Ascending aorta (tissue), 2 donors: ENCODE data around the gene PITPNM3. TPM values are rescaled to one million over a fixed set of nuclear protein-coding genes. Genes with fewer than 3 reads are reported as not detected.
A peak's percentile ranks its signal among the peaks of the same experiment; 100 is the strongest.

Source experiments
- DNase-seq, 2 donors: peaks; one replicate each; pipeline ENCODE4 v3.0.0-alpha.2; 2019; ENCODE audit warnings: low spot score in 2 of 2
- H3K27ac ChIP-seq, 2 donors: fragments of 200-600 bp; sonication (generic); one replicate each; pipeline ENCODE4 v1.5.1; 2016 to 2017; ENCODE audit warnings: mild to moderate bottlenecking in 1 of 2
- H3K27me3 ChIP-seq: fragments of 200-600 bp; sonication (generic); one replicate; pipeline ENCODE4 v1.5.1; 2017
- H3K36me3 ChIP-seq, 2 donors: fragments of 200-600 bp; sonication (generic); one replicate each; pipeline ENCODE4 v1.5.1; 2016
- H3K4me1 ChIP-seq, 2 donors: fragments of 200-600 bp; sonication (generic); one replicate each; pipeline ENCODE4 v1.5.1; 2016 to 2017; ENCODE audit warnings: mild to moderate bottlenecking in 1 of 2
- H3K4me3 ChIP-seq, 2 donors: fragments of 200-600 bp; sonication (generic); one replicate each; pipeline ENCODE4 v1.5.1; 2016 to 2017; ENCODE audit warnings: mild to moderate bottlenecking in 1 of 2
- H3K9me3 ChIP-seq, 2 donors: fragments of 200-600 bp; sonication (generic); one replicate each; pipeline ENCODE4 v1.5.1; 2016
- CTCF ChIP-seq, 3 experiments: fragments of 200-600 bp in 2 of 3; fragments of 450-650 bp in 1 of 3; sonication (generic) in 2 of 3; IDR thresholded peaks; one replicate each; pipeline ENCODE4 v1.5.1; 2016 to 2019; ENCODE audit warnings: antibody characterized with exemption in 3 of 3, mild to moderate bottlenecking in 1 of 3, moderate library complexity in 1 of 3
- intact Hi-C: fragments of 100-400 bp; cut with DNase I; formaldehyde crosslinking; loops from one replicate; pipeline ENCODE4 v1.15.1; 2023
- total RNA-seq: library from RNA; depleted of rRNA; stranded (reverse); fragments of >200 nt; gene quantifications from one replicate; pipeline ENCODE4 v1.1.0, GENCODE V29; 2016

The PITPNM3 gene
- total RNA-seq, 1 donor from 2014 or later: 10.4 TPM

- TF ChIP-seq CTCF (IDR thresholded peaks at IDR 0.05): no peak
- intact Hi-C loops: no loop called here
- Histone ChIP-seq H3K4me1 (no peaks in the 10 kb centered on the region), H3K4me3 (no peak overlapping the region), H3K9me3 (no peaks in the 10 kb centered on the region), H3K36me3 (no peaks in the 10 kb centered on the region), H3K27ac (no peak overlapping the region), H3K27me3 (no peaks in the 10 kb centered on the region)
- peak in 1 of 2 donors; percentile 15 for DNase-seq
Observed at GRCh38 chr17:6525141-6525540, 31.2 kb downstream of the PITPNM3 start.

- no peaks in the 10 kb centered on the region for H3K27me3 ChIP-seq
- no peaks in the 10 kb centered on the region for H3K9me3 ChIP-seq
- TF ChIP-seq CTCF (IDR thresholded peaks at IDR 0.05): no peak
- intact Hi-C loops: no loop called here
- no peaks in the 10 kb centered on the region for H3K4me1 ChIP-seq
- peak in 1 of 2 donors; percentile 5 for DNase-seq
- H3K36me3 ChIP-seq: no peaks in the 10 kb centered on the region
- H3K4me3 ChIP-seq: no peak overlapping the region
- H3K27ac ChIP-seq: no peak overlapping the region
Observed at GRCh38 chr17:6524520-6524919, 31.8 kb downstream of the PITPNM3 start.

GRCh38 chr17:6523809-6524355 lies 32.5 kb downstream of the PITPNM3 start:
- H3K27ac ChIP-seq: no peak overlapping the region
- no peak for TF ChIP-seq CTCF (IDR thresholded peaks at IDR 0.05)
- H3K36me3 ChIP-seq: no peaks in the 10 kb centered on the region
- peak in 1 of 2 donors; percentile 28 for DNase-seq
- H3K4me1 ChIP-seq: no peaks in the 10 kb centered on the region
- no peak overlapping the region for H3K4me3 ChIP-seq
- H3K27me3 ChIP-seq: no peaks in the 10 kb centered on the region
- H3K9me3 ChIP-seq: no peaks in the 10 kb centered on the region
- intact Hi-C loops: no loop called here

GRCh38 chr17:6523330-6523729 lies 33.0 kb downstream of the PITPNM3 start:
- TF ChIP-seq CTCF (IDR thresholded peaks at IDR 0.05): no peak
- DNase-seq: peak in 1 of 2 donors; percentile 39
- Histone ChIP-seq H3K27me3 (no peaks in the 10 kb centered on the region), H3K27ac (no peak overlapping the region), H3K36me3 (no peaks in the 10 kb centered on the region), H3K9me3 (no peaks in the 10 kb centered on the region), H3K4me1 (no peaks in the 10 kb centered on the region), H3K4me3 (no peak overlapping the region)
- intact Hi-C loops: no loop called here

- no peaks in the 10 kb centered on the region for H3K27me3 ChIP-seq
- no peak overlapping the region for H3K4me3 ChIP-seq
- no peak for TF ChIP-seq CTCF (IDR thresholded peaks at IDR 0.05)
- no peaks in the 10 kb centered on the region for H3K4me1 ChIP-seq
- no peak overlapping the region for H3K27ac ChIP-seq
- no peaks in the 10 kb centered on the region for H3K9me3 ChIP-seq
- DNase-seq: no peak
- intact Hi-C loops: no loop called here
- H3K36me3 ChIP-seq: no peaks in the 10 kb centered on the region
Observed at GRCh38 chr17:6521586-6521985, 34.8 kb downstream of the PITPNM3 start.

GRCh38 chr17:6517062-6517461 lies 39.3 kb downstream of the PITPNM3 start:
- H3K4me1 ChIP-seq: no peaks in the 10 kb centered on the region
- H3K9me3 ChIP-seq: no peaks in the 10 kb centered on the region
- no peak overlapping the region for H3K27ac ChIP-seq
- TF ChIP-seq CTCF (IDR thresholded peaks at IDR 0.05): no peak
- DNase-seq: no peak
- intact Hi-C loops: no loop called here
- no peak overlapping the region for H3K4me3 ChIP-seq
- no peaks in the 10 kb centered on the region for H3K36me3 ChIP-seq
- no peaks in the 10 kb centered on the region for H3K27me3 ChIP-seq
